Activated B cell treated with CpG ODN at 0.5 μM for 24 hours (primary cell): Measurements from ENCODE around the gene SLC13A2. TPM values are rescaled to one million over a fixed set of nuclear protein-coding genes. Genes with fewer than 3 reads are reported as not detected.

ENCODE experiments used
- ATAC-seq: fragments of 200-7000 bp; cut with Tn5 transposase; one replicate; pipeline ENCODE4 v1.10.0; 2021; ENCODE audit warnings: low read depth, mild to moderate bottlenecking, moderate library complexity
- CTCF ChIA-PET: fragments of 350-600 bp; sonication (Branson Sonifier 250); formaldehyde crosslinking; loops from one replicate; lab custom pipeline; 2021; ENCODE audit warnings: antibody characterized with exemption; lab: Charles Lee
- POLR2A ChIA-PET: fragments of 350-600 bp; sonication (Branson Sonifier 250); formaldehyde crosslinking; loops from one replicate; lab custom pipeline; 2021; ENCODE audit warnings: antibody characterized with exemption; lab: Charles Lee
- DNase-seq: peaks from one replicate; pipeline ENCODE4 v3.0.0; 2022
- H3K27ac Mint-ChIP-seq: one replicate; pipeline ENCODE4 v1.8.0; 2020; ENCODE audit warnings: mixed read lengths
- H3K27me3 Mint-ChIP-seq: one replicate; pipeline ENCODE4 v1.8.0; 2021; ENCODE audit warnings: mixed read lengths
- H3K36me3 Mint-ChIP-seq: one replicate; pipeline ENCODE4 v1.8.0; 2021; ENCODE audit warnings: low read depth, mixed read lengths
- H3K4me1 Mint-ChIP-seq: one replicate; pipeline ENCODE4 v1.8.0; 2021; ENCODE audit warnings: mixed read lengths
- H3K4me3 Mint-ChIP-seq: one replicate; pipeline ENCODE4 v1.8.0; 2020; ENCODE audit warnings: mild to moderate bottlenecking, mixed read lengths
- H3K9me3 Mint-ChIP-seq: one replicate; pipeline ENCODE4 v1.8.0; 2020; ENCODE audit warnings: mixed read lengths
- intact Hi-C: fragments of 100-400 bp; cut with micrococcal nuclease; formaldehyde crosslinking; loops from one replicate; pipeline ENCODE4 v1.15.1; 2024
- total RNA-seq: library from RNA; stranded (reverse); gene quantifications from 2 replicates; pipeline ENCODE4 v1.2.3, GENCODE V29; 2022
- TF ChIP-seq, protein P1 (sequence below): fragments of 200-600 bp; IDR thresholded peaks from one replicate; pipeline ENCODE4 v1.8.0; 2022; ENCODE audit warnings: antibody characterized with exemption, mild to moderate bottlenecking

The SLC13A2 gene
- total RNA-seq, 1 donor from 2014 or later: not detected

GRCh38 chr17:28545141-28545503 is 71.7 kb downstream of the SLC13A2 start:
- ChIA-PET POLR2A (interaction anchor here (1.2 kb wide), 1 partner anchor 27 kb away, joined by 3 read pairs; the partner anchor contains the start of gene PIGS), CTCF (no interaction called here)
- no peak for DNase-seq
- Mint-ChIP-seq H3K4me3 (no peak overlapping the region), H3K27me3 (no peaks in the 10 kb centered on the region), H3K9me3 (no peaks in the 10 kb centered on the region), H3K36me3 (peaks cover 41% of the 10 kb centered on the region), H3K4me1 (peaks cover 66% of the 10 kb centered on the region), H3K27ac (no peak overlapping the region)
- intact Hi-C loops: loop anchor here (5.0 kb wide), 1 partner anchor 182 kb away; the partner anchor contains the start of genes NEK8 and TLCD1
- TF ChIP-seq, protein P1, sequence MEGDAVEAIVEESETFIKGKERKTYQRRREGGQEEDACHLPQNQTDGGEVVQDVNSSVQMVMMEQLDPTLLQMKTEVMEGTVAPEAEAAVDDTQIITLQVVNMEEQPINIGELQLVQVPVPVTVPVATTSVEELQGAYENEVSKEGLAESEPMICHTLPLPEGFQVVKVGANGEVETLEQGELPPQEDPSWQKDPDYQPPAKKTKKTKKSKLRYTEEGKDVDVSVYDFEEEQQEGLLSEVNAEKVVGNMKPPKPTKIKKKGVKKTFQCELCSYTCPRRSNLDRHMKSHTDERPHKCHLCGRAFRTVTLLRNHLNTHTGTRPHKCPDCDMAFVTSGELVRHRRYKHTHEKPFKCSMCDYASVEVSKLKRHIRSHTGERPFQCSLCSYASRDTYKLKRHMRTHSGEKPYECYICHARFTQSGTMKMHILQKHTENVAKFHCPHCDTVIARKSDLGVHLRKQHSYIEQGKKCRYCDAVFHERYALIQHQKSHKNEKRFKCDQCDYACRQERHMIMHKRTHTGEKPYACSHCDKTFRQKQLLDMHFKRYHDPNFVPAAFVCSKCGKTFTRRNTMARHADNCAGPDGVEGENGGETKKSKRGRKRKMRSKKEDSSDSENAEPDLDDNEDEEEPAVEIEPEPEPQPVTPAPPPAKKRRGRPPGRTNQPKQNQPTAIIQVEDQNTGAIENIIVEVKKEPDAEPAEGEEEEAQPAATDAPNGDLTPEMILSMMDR: no peak
- no peak for ATAC-seq

DNA sequence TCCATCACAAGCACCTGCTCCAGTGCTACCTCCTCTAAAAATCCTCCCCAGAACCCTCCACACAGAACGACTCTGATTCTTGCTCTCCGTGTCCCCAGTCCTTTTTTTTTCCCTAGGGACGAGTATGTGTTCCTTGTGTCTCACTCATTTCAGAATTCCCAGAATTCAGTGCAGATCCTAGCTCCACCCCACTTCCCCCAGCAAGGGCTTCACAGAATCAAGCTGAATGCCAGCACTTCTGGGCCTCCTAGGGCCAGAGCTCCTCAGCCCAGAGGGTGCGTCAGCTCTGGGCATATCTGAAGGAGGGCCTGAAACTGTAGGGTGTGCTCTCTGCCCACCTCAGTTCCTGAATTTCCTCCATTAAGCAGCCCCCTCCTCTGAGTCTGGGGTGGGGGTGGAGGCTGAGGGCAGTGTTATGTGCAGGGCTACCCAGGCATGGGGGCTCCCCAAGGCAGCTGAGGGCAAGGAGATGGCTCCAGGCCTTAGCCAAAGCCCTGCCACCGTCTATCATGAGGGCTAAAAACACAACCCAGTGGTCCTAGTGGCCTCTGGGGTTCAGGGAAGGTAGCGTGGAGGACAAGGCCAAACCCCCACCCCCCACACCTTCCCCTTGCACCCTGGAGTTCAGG is 72.5 kb downstream of the SLC13A2 start:
- Mint-ChIP-seq H3K27ac (peak overlapping the region; percentile 0), H3K27me3 (no peaks in the 10 kb centered on the region), H3K4me1 (peaks cover 74% of the 10 kb centered on the region), H3K9me3 (no peaks in the 10 kb centered on the region), H3K4me3 (no peak overlapping the region), H3K36me3 (peaks cover 41% of the 10 kb centered on the region)
- ATAC-seq (no peak), DNase-seq (no peak)
- ChIA-PET POLR2A (interaction anchor here (0.8 to 6.2 kb wide), 6 partner anchors 9 to 99 kb away, joined by 3 to 80 read pairs (median 4); partner anchors contain the start of genes BLTP2, PIGS and SPAG5), CTCF (interaction anchor here (3.9 kb wide), 1 partner anchor 66 kb away, joined by 32 read pairs; the partner anchor contains the start of gene RSKR)
- intact Hi-C loops: loop anchor here (5.0 kb wide), 1 partner anchor 181 kb away; the partner anchor contains the start of genes NEK8 and TLCD1
- TF ChIP-seq, protein P1: no peak

- DNase-seq: no peak
- TF ChIP-seq, protein P1: no peak
- intact Hi-C loops: loop anchor here (5.0 kb wide), 1 partner anchor 180 kb away; the partner anchor contains the start of genes NEK8 and TLCD1
- ChIA-PET POLR2A (interaction anchor here (0.6 to 7.1 kb wide), 11 partner anchors 10 to 180 kb away, joined by 3 to 160 read pairs (median 5); partner anchors contain the start of genes ALDOC, BLTP2, PIGS and SDF2), CTCF (interaction anchor here (0.6 to 3.9 kb wide), 8 partner anchors 10 to 65 kb away, joined by 3 to 32 read pairs (median 4); partner anchors contain the start of genes PIGS and RSKR)
- Mint-ChIP-seq H3K27ac (peak overlapping the region; percentile 93), H3K27me3 (no peaks in the 10 kb centered on the region), H3K4me3 (peak overlapping the region; percentile 97), H3K36me3 (peaks cover 49% of the 10 kb centered on the region), H3K9me3 (no peaks in the 10 kb centered on the region), H3K4me1 (peaks cover 85% of the 10 kb centered on the region)
- ATAC-seq: no peak
These were observed 73.7 kb downstream of the SLC13A2 start for GRCh38 chr17:28547096-28547622.

Other genes with a start within 250 kb of the SLC13A2 start
- gene TMEM97, start 154.4 kb upstream of the SLC13A2 start, total RNA-seq: 16.1 and 17.6 TPM in 2 replicates
- gene IFT20, start 138.2 kb upstream of the SLC13A2 start, total RNA-seq: 24.9 and 25.9 TPM in 2 replicates
- gene TNFAIP1, start 137.9 kb upstream of the SLC13A2 start, total RNA-seq: 16.3 and 18.9 TPM in 2 replicates
- 60.5 and 65.2 TPM in 2 replicates for gene POLDIP2, start 116.1 kb upstream of the SLC13A2 start, total RNA-seq
- gene SEBOX, start 108.4 kb upstream of the SLC13A2 start, total RNA-seq: not detected in 2 replicates
- gene VTN, start 103.3 kb upstream of the SLC13A2 start, total RNA-seq: 0.18 TPM in 1 of 2 replicates, not detected in the other
- gene SARM1, start 102.0 kb upstream of the SLC13A2 start, total RNA-seq: 15.0 and 19.9 TPM in 2 replicates
- 1.5 and 2.1 TPM in 2 replicates for gene SLC46A1, start 67.4 kb upstream of the SLC13A2 start, total RNA-seq
- not detected in 2 replicates for gene FOXN1, start 32.7 kb downstream of the SLC13A2 start, total RNA-seq
- 426 and 437 TPM in 2 replicates for gene UNC119, start 79.0 kb downstream of the SLC13A2 start, total RNA-seq
- gene PIGS, start 97.9 kb downstream of the SLC13A2 start, total RNA-seq: 86.4 and 92.2 TPM in 2 replicates
- gene ALDOC, start 103.3 kb downstream of the SLC13A2 start, total RNA-seq: 73.4 and 75.0 TPM in 2 replicates
- gene SPAG5, start 125.4 kb downstream of the SLC13A2 start, total RNA-seq: 14.6 and 15.8 TPM in 2 replicates
- gene RSKR, start 140.5 kb downstream of the SLC13A2 start, total RNA-seq: 21.0 and 26.8 TPM in 2 replicates
- 162 and 182 TPM in 2 replicates for gene BLTP2, start 171.5 kb downstream of the SLC13A2 start, total RNA-seq
- gene SDF2, start 188.3 kb downstream of the SLC13A2 start, total RNA-seq: 36.1 and 47.7 TPM in 2 replicates
- gene SUPT6H, start 188.6 kb downstream of the SLC13A2 start, total RNA-seq: 77.1 and 92.4 TPM in 2 replicates
- 9.1 and 11.0 TPM in 2 replicates for gene PROCA1, start 238.2 kb downstream of the SLC13A2 start, total RNA-seq
- 21.3 and 23.9 TPM in 2 replicates for gene RAB34, start 244.2 kb downstream of the SLC13A2 start, total RNA-seq
- 3,189 and 3,657 TPM in 2 replicates for gene RPL23A, start 246.3 kb downstream of the SLC13A2 start, total RNA-seq